HG02588 (cell line): ENCODE measurements around the gene PDE4A.

ENCODE experiments used
- ATAC-seq: cut with Tn5 transposase; IDR thresholded peaks from one replicate; pipeline ENCODE4 v1.9.1; 2021; ENCODE audit warnings: mild to moderate bottlenecking, moderate library complexity; ENCODE audit not compliant: unreplicated experiment

PDE4A gene

GRCh38 chr19:10505583-10506229 is 85.4 kb downstream of the PDE4A start:
- ATAC-seq, result no peak

DNA sequence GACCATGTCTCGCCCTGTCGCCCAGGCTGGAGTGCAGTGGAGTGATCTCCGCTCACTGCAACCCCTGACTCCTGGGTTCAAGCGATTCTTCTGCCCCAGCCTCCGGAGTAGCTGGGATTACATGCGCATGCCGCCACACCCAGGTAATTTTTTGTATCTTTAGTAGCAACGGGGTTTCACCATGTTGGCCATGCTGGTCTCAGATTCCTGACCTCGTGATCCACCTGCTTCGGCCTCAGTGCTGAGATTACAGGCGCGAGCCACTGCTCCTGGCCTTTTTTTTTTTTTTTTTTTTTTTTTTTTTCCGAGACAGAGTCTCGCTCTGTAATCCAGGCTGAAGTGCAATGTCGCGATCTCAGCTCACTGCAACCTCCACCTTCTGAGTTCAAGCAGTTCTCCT is 87.7 kb downstream of the PDE4A start:
- no peak for ATAC-seq

- no peak for ATAC-seq
These were observed 88.4 kb downstream of the PDE4A start for GRCh38 chr19:10508707-10509106.

DNA sequence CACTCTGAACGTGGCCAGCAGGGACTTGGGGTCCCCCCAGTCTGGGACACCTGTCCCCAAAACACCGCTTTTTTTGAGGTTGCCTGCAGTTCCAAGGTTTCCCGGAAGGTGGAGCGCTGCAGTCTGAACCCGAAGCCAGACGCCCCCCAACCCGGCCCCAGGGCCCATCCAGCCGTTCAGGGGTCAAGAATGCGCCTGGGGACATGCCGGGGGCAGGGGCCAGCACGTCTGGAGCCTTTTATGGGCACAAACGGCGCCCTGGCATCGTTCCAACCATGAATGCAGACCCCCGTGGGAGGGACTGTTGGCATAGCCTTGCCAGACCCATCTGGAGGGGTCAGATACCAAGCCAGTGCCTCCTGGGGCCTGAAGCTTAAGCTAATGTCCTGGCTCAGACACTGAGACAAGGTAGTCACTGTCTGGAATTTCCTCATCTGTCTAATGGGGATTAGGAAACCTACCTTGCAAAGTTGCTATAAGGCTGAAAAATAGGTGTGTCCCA is 90.0 kb downstream of the PDE4A start:
- no peak for ATAC-seq

- ATAC-seq, result no peak
These were observed 92.9 kb downstream of the PDE4A start for GRCh38 chr19:10513223-10513622.

GRCh38 chr19:10514211-10515145 is 94.1 kb downstream of the PDE4A start:
- ATAC-seq, result no peak

DNA sequence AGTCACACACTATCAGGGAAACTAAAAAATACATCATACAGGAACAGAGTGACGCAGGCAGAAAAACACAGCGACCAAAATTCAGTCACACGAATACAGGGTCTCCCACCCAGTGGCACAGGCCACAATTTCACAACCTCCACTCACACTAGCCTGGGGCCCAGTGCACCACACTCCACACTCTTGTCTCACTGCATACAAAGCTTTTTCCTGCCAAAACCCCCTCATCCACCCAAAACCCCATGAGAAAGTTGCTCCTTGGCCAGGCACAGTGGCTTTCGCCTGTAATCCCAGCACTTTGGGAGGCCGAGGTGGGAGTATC is 95.7 kb downstream of the PDE4A start:
- no peak for ATAC-seq

DNA sequence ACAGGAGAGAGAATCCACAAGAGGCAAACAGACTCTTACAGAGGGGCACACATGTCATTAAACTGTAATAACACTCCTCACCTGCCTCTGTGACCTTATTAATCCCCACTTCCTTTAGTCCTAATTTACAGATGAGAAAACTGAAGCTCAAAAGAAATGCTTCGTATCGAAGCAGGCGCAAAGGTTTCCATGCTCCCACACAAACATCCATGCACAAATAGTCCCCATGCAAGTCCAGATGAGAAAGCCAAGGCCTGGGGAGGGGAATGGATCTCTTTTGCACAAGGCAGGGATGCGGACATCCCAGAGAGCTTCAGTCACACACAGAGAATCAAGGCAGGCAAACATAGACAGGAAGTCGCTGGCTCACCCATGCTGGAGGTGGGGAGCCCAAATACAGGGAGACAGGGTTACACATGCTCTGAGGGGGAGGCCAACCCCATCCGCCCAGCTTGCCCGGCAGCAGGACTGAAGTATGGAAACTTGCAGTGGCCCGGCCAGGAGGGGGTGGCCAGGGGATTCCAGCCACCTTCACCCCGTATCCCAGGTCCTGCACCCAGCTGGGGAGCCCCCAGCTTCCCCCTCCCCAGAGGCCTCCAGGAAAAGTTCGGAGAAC is 96.4 kb downstream of the PDE4A start:
- no peak for ATAC-seq

- ATAC-seq, result no peak
These were observed 97.0 kb downstream of the PDE4A start, which contains the start of gene S1PR5 for GRCh38 chr19:10517361-10517759. S1PR5 (minus strand) TSS chr19:10517447; CDS start chr19:10515011, 2,436 bp downstream.

DNA sequence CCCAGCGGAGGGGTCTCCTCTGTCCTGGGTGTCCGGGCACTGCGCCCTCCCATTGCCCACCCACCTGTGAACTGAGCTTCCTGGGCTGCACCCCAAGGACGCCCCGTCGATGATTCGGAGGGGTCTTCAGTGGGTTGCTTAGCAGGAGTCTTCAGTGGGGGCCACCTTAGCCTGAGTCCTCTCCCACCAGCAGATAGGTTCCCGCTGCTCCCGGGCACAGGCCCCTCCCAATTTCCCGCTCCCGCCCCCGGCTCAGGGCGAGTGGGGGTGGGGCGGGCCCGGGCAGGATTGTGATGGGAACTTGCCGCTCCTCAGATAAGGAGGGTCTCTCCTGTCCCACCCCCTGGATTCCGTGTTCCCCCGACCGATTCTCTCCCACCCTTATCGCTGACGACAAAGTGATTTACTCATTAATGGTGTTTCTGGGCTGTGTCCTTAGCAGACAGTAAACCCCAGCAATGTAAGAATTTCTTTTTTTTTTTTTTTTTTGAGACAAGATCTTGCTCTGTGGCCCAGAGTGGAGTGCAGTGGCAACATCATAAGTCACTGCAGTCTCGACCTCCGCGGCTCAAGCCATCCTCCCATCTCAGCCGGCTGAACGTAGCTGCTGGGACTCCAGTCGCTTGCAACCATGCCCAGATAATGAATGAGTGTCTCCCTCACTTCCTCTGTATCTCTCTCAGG is 97.6 kb downstream of the PDE4A start:
- no peak for ATAC-seq

GRCh38 chr19:10518444-10519361 is 98.4 kb downstream of the PDE4A start:
- no peak for ATAC-seq
